Measurements from ENCODE around the gene DDIT4. TPM values are rescaled to one million over a fixed set of nuclear protein-coding genes. Genes with fewer than 3 reads are reported as not detected.

DDIT4 gene
- total and polyA plus RNA-seq, 2 of the 8 experiments (the other 6 are each of a cell fraction or from before 2014, with no cell fraction given): 47.4 to 108 TPM

DNA sequence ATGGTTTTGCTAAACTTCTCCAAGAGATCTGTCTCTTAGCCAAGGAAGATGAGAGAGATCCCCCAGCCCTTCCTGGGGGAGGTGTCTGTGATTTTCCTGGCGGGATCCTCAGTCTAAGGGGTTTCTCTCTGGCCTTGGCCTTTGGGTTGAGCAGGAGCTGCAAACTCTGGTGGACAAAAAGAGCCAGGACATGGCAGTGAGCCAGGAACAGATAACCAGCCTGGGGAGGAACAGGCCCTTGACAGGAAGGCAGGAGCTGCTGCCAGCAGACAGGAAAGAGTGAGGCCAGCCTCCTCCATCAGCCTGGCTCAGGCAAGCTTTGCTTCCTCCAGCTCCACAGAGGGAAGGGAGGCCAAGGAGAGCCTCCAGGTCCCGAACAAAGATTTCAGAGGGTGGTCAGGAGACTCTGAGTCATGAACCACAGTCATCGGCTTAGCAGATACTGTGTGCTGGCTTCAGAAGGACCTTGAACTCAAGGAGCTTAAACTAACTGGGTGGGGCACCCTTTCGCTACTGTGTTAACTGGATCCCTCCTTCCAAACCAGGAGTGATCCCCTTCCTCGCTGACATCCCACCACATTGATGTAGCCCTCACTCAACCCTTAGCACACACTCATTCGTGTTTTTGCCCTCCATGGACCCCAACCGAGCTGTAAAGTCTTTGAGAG is 34.7 kb downstream of the DDIT4 start (continued):
- TF ChIP-seq, protein P1, sequence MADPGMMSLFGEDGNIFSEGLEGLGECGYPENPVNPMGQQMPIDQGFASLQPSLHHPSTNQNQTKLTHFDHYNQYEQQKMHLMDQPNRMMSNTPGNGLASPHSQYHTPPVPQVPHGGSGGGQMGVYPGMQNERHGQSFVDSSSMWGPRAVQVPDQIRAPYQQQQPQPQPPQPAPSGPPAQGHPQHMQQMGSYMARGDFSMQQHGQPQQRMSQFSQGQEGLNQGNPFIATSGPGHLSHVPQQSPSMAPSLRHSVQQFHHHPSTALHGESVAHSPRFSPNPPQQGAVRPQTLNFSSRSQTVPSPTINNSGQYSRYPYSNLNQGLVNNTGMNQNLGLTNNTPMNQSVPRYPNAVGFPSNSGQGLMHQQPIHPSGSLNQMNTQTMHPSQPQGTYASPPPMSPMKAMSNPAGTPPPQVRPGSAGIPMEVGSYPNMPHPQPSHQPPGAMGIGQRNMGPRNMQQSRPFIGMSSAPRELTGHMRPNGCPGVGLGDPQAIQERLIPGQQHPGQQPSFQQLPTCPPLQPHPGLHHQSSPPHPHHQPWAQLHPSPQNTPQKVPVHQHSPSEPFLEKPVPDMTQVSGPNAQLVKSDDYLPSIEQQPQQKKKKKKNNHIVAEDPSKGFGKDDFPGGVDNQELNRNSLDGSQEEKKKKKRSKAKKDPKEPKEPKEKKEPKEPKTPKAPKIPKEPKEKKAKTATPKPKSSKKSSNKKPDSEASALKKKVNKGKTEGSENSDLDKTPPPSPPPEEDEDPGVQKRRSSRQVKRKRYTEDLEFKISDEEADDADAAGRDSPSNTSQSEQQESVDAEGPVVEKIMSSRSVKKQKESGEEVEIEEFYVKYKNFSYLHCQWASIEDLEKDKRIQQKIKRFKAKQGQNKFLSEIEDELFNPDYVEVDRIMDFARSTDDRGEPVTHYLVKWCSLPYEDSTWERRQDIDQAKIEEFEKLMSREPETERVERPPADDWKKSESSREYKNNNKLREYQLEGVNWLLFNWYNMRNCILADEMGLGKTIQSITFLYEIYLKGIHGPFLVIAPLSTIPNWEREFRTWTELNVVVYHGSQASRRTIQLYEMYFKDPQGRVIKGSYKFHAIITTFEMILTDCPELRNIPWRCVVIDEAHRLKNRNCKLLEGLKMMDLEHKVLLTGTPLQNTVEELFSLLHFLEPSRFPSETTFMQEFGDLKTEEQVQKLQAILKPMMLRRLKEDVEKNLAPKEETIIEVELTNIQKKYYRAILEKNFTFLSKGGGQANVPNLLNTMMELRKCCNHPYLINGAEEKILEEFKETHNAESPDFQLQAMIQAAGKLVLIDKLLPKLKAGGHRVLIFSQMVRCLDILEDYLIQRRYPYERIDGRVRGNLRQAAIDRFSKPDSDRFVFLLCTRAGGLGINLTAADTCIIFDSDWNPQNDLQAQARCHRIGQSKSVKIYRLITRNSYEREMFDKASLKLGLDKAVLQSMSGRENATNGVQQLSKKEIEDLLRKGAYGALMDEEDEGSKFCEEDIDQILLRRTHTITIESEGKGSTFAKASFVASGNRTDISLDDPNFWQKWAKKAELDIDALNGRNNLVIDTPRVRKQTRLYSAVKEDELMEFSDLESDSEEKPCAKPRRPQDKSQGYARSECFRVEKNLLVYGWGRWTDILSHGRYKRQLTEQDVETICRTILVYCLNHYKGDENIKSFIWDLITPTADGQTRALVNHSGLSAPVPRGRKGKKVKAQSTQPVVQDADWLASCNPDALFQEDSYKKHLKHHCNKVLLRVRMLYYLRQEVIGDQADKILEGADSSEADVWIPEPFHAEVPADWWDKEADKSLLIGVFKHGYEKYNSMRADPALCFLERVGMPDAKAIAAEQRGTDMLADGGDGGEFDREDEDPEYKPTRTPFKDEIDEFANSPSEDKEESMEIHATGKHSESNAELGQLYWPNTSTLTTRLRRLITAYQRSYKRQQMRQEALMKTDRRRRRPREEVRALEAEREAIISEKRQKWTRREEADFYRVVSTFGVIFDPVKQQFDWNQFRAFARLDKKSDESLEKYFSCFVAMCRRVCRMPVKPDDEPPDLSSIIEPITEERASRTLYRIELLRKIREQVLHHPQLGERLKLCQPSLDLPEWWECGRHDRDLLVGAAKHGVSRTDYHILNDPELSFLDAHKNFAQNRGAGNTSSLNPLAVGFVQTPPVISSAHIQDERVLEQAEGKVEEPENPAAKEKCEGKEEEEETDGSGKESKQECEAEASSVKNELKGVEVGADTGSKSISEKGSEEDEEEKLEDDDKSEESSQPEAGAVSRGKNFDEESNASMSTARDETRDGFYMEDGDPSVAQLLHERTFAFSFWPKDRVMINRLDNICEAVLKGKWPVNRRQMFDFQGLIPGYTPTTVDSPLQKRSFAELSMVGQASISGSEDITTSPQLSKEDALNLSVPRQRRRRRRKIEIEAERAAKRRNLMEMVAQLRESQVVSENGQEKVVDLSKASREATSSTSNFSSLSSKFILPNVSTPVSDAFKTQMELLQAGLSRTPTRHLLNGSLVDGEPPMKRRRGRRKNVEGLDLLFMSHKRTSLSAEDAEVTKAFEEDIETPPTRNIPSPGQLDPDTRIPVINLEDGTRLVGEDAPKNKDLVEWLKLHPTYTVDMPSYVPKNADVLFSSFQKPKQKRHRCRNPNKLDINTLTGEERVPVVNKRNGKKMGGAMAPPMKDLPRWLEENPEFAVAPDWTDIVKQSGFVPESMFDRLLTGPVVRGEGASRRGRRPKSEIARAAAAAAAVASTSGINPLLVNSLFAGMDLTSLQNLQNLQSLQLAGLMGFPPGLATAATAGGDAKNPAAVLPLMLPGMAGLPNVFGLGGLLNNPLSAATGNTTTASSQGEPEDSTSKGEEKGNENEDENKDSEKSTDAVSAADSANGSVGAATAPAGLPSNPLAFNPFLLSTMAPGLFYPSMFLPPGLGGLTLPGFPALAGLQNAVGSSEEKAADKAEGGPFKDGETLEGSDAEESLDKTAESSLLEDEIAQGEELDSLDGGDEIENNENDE (IDR thresholded peaks at IDR 0.05; ENCODE audit: insufficient replicate concordance, low read length): no peak
- TF ChIP-seq EP300 (IDR thresholded peaks at IDR 0.05; ENCODE audit: borderline replicate concordance in 1 of 2, low read depth in 2 of 2, low read length in 2 of 2): no peak
- TF ChIP-seq, protein P2, sequence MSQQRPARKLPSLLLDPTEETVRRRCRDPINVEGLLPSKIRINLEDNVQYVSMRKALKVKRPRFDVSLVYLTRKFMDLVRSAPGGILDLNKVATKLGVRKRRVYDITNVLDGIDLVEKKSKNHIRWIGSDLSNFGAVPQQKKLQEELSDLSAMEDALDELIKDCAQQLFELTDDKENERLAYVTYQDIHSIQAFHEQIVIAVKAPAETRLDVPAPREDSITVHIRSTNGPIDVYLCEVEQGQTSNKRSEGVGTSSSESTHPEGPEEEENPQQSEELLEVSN (IDR thresholded peaks at IDR 0.05): no peak

All from H1 (cell line).